Gastroesophageal sphincter (tissue), 4 donors: ENCODE results near the gene LTBP3. TPM values are rescaled to one million over a fixed set of nuclear protein-coding genes. Genes with fewer than 3 reads are reported as not detected.
A peak's percentile ranks its signal among the peaks of the same experiment; 100 is the strongest.

Source experiments
- ATAC-seq: fragments of 150-250 bp; one replicate; pipeline ENCODE4 v1.9.1; 2016; ENCODE audit warnings: mild to moderate bottlenecking, moderate library complexity
- H3K27ac ChIP-seq, 4 donors: fragments of 200-600 bp; sonication (generic) in 3 of 4; 1 replicate in 3 of 4; 2 replicates in 1 of 4; pipeline ENCODE4 v1.5.1; 2016 to 2019
- H3K27me3 ChIP-seq: fragments of 200-600 bp; sonication (generic); one replicate; pipeline ENCODE4 v1.5.1; 2019
- H3K36me3 ChIP-seq, 2 donors: fragments of 200-600 bp; sonication (generic); one replicate each; pipeline ENCODE4 v1.5.1; 2019; ENCODE audit warnings: control low read depth in 1 of 2
- H3K4me1 ChIP-seq, 3 donors: fragments of 200-600 bp; sonication (generic); 1 replicate in 2 of 3; 2 replicates in 1 of 3; pipeline ENCODE4 v1.5.1; 2016 to 2019; ENCODE audit warnings: control low read depth in 2 of 3
- H3K4me3 ChIP-seq, 2 donors: fragments of 200-600 bp; sonication (generic); one replicate each; pipeline ENCODE4 v1.5.1; 2019; ENCODE audit warnings: mild to moderate bottlenecking in 1 of 2, moderate library complexity in 1 of 2
- H3K9me3 ChIP-seq, 3 donors: fragments of 200-600 bp; sonication (generic); one replicate each; pipeline ENCODE4 v1.5.1; 2017 to 2019; ENCODE audit warnings: control low read depth in 2 of 3
- EP300 ChIP-seq: sonication (generic); formaldehyde crosslinking; IDR thresholded peaks from one replicate; pipeline ENCODE4 v1.6.1; 2017; ENCODE audit warnings: antibody characterized with exemption, mild to moderate bottlenecking
- POLR2A ChIP-seq, 2 donors: fragments of 450-650 bp; IDR thresholded peaks; one replicate each; pipeline ENCODE4 v1.6.1; 2017; ENCODE audit warnings: antibody characterized with exemption in 2 of 2, mild to moderate bottlenecking in 2 of 2, moderate library complexity in 1 of 2
- POLR2AphosphoS5 ChIP-seq: sonication (generic); formaldehyde crosslinking; IDR thresholded peaks from one replicate; pipeline ENCODE4 v1.6.1; 2017; ENCODE audit warnings: antibody characterized with exemption
- WGBS, 2 donors: methylation state at CpG; one replicate each; pipeline ENCODE4 v1.1.5; 2018; ENCODE audit warnings: low coverage in 1 of 2; 5-methylcytosine and 5-hydroxymethylcytosine counted together
- total RNA-seq, 4 donors: library from RNA; depleted of rRNA; stranded (reverse); fragments of >200 nt; gene quantifications; one replicate each; pipeline ENCODE4 v1.1.0, GENCODE V29; 2016
- TF ChIP-seq, protein P1 (sequence below), 4 experiments: fragments of 200-600 bp in 2 of 4; fragments of 450-650 bp in 2 of 4; sonication (generic) in 1 of 4; IDR thresholded peaks; one replicate each; pipeline ENCODE4 v1.5.1; 2017 to 2019; ENCODE audit warnings: antibody characterized with exemption in 4 of 4, mild to moderate bottlenecking in 2 of 4, moderate library complexity in 2 of 4

LTBP3 gene
- total RNA-seq, 4 donors from 2014 or later, result 90.6 to 173 (median 139) TPM

DNA sequence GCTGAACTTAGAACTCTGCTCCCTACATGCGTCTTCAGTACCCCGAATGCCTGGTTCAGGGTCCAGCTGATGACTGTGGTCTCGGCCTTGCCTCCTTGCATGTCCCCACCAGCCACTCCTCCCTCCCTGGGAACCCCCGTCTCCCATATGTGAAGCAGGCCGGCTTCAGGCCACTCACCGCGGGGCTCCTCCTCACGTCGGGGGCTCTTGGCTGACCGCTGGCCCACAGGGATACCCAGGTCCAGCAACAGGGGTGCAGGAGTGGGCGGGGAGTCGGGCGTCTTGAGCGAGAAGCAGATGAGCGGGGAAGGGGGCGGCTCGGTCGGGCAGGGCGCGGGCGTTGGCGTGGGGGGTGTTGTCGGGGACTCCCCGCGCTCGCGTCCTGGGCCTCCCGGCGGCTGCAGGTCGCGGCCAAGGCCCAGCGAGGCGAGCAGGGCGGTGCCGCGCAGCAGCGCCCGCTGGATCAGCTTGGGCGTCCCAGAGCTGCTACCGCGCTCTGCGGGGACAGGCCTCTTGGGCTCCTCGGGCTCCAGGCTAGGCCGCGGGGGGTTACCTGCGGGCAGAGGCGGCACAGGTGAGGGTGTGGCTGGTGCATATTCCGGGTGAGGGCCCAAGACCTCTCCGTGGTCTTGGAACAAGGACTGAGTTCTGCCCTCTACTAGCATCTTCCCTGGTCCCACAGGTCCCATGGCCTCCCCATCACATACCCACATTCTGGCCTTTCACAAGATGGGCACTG is 41.2 kb upstream of the LTBP3 start:
- TF ChIP-seq, protein P1, sequence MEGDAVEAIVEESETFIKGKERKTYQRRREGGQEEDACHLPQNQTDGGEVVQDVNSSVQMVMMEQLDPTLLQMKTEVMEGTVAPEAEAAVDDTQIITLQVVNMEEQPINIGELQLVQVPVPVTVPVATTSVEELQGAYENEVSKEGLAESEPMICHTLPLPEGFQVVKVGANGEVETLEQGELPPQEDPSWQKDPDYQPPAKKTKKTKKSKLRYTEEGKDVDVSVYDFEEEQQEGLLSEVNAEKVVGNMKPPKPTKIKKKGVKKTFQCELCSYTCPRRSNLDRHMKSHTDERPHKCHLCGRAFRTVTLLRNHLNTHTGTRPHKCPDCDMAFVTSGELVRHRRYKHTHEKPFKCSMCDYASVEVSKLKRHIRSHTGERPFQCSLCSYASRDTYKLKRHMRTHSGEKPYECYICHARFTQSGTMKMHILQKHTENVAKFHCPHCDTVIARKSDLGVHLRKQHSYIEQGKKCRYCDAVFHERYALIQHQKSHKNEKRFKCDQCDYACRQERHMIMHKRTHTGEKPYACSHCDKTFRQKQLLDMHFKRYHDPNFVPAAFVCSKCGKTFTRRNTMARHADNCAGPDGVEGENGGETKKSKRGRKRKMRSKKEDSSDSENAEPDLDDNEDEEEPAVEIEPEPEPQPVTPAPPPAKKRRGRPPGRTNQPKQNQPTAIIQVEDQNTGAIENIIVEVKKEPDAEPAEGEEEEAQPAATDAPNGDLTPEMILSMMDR (IDR thresholded peaks at IDR 0.05), result no peak
- TF ChIP-seq POLR2AphosphoS5, result no peak
- no peak for TF ChIP-seq EP300
- no peak for TF ChIP-seq POLR2A (IDR thresholded peaks at IDR 0.05)
- WGBS, 2 donors, result 83 to 86% methylated on average over 2 of the region's 49 CpGs
- Histone ChIP-seq H3K27ac (no peak overlapping the region), H3K4me1 (peaks cover 0 to 18% (median 10%) of the 10 kb centered on the region in 3 donors), H3K36me3 (peaks cover 0 to 76% of the 10 kb centered on the region in 2 donors), H3K27me3 (no peaks in the 10 kb centered on the region), H3K4me3 (no peak overlapping the region), H3K9me3 (no peaks in the 10 kb centered on the region)
- no peak for ATAC-seq

DNA sequence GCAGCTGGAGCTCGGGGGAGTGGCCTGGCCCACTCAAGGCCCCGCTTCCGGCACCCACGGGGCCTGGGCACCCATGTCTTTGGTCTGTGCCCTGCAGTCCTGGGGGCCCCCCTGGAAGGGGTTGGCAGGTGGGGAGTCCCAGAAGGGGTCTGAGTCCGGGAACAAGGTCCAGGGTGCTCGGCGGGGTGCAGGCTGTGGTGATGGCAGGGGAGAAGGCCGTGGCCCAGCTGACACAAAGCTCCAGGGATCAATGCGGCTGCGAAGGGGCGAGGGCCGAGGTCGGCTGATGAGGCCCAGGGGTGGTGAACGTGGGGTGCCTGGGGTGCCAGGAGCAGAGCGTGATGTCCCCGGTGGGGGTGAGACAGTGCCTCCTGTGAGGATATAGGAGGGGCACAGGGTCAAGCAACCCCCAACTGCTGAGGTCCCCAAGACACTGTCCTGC is 40.1 kb upstream of the LTBP3 start:
- no peak overlapping the region for H3K27ac ChIP-seq
- H3K9me3 ChIP-seq, result no peaks in the 10 kb centered on the region
- 93% methylated on average over 5 of the region's 16 CpGs; no CpG with 5 or more reads in 1 of the 2 donors for WGBS, 2 donors
- H3K36me3 ChIP-seq, result peaks cover 0 to 68% of the 10 kb centered on the region in 2 donors
- no peak overlapping the region for H3K4me3 ChIP-seq
- no peaks in the 10 kb centered on the region for H3K27me3 ChIP-seq
- H3K4me1 ChIP-seq, result peaks cover 0 to 29% (median 13%) of the 10 kb centered on the region in 3 donors
- TF ChIP-seq POLR2A (IDR thresholded peaks at IDR 0.05) (no peak), EP300 (no peak)
- TF ChIP-seq, protein P1 (IDR thresholded peaks at IDR 0.05), result no peak
- ATAC-seq, result no peak

DNA sequence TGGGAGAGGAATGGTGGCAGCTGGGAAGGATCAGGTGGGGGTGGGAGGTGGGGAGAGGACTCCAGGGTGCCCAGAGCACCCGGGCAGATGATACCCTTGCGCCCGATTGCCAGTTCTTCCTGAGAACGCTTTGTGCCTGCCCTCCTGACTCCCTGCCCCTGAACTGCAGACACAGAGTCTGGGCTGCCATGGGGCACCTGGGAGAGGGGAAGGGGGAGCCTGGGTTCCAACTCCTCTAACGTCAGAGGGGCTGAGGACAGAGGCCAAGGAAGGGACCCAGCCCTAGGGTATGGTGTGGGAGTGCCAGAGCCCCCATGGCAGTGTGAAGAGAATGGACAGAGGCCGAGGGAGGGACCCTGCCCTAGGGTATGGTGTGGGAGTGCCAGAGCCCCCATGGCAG is 38.4 kb upstream of the LTBP3 start:
- no peak overlapping the region for H3K27ac ChIP-seq
- TF ChIP-seq EP300, result no peak
- TF ChIP-seq POLR2AphosphoS5, result no peak
- TF ChIP-seq, protein P1 (IDR thresholded peaks at IDR 0.05), result no peak
- no peak for TF ChIP-seq POLR2A (IDR thresholded peaks at IDR 0.05)
- peaks cover 0 to 68% of the 10 kb centered on the region in 2 donors for H3K36me3 ChIP-seq
- peaks cover 0 to 46% (median 13%) of the 10 kb centered on the region in 3 donors for H3K4me1 ChIP-seq
- no peak overlapping the region for H3K4me3 ChIP-seq
- no peaks in the 10 kb centered on the region for H3K27me3 ChIP-seq
- no peaks in the 10 kb centered on the region for H3K9me3 ChIP-seq
- ATAC-seq, result no peak
- 40% methylated on average over 1 of the region's 6 CpGs; no CpG with 5 or more reads in 1 of the 2 donors for WGBS, 2 donors

DNA sequence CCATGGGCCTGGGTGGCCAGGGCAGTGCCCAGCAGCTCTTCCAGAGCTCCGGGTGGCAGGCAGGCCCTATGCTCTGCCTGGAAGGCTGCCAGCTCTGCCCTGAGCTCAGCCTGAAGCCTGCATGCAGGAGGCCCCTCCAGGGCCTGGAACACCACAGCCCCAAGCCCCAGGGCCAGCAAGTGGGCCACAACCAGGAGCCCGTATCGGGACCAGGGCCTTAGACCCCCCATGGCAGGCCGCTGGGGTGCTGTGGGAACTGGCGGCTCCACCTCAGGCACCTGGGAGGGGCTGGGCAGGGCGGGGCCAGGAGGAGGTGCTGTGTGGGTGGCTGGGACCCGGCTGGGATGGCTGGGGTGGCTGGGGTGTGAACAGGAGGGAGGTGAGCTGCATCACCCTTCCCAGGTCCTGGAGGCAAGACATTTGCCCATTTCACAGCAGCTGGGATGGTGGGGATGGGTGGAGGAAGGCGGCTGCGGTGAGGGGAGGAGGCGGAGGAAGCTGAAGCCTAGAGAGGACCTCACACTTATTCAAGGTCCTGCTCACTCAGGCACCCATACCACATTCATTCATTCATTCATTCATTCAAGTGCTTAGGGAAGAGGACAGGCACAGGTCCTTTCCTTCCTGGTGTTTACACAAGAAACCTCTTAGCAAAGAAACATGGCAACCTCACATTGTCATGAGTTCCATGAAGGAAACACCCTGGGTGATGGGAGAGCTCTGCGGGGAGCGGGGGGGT is 37.6 kb upstream of the LTBP3 start, which contains the start of gene KCNK7:
Gene KCNK7, minus strand, starts transcription at position 258 of the 739 bp plus-strand sequence. Its CDS starts 28 bp downstream, at position 230.
- no peak for ATAC-seq
- WGBS, 2 donors, result 0 to 85% methylated on average over 1 to 5 of the region's 12 CpGs
- H3K4me1 ChIP-seq, result peaks cover 0 to 53% (median 13%) of the 10 kb centered on the region in 3 donors
- no peaks in the 10 kb centered on the region for H3K27me3 ChIP-seq
- H3K9me3 ChIP-seq, result no peaks in the 10 kb centered on the region
- no peak within 1 kb of the TSS for H3K4me3 ChIP-seq
- H3K27ac ChIP-seq, result peak within 1 kb of the TSS in 2 of 4 donors; percentile 20 to 72
- TF ChIP-seq POLR2AphosphoS5 (no peak), POLR2A (IDR thresholded peaks at IDR 0.05) (peak in 1 of 2 donors; percentile 6)
- TF ChIP-seq, protein P1 (IDR thresholded peaks at IDR 0.05), result no peak
- H3K36me3 ChIP-seq, result peaks cover 0 to 68% of the 10 kb centered on the region in 2 donors
